ENCODE measurements around the gene OXGR1.

The OXGR1 gene

GRCh38 chr13:97011446-97012131 is 17.3 kb upstream of the OXGR1 start:
- no peak for DNase-seq
- in situ Hi-C loops (cut with HindIII; ENCODE audit: low pct_ligation_motif_present, low pct_unique_long_range_greater_than_20kb, low sequenced_read_pairs), result no loop called here

- no peak for DNase-seq
- in situ Hi-C loops (cut with HindIII; ENCODE audit: low pct_ligation_motif_present, low pct_unique_long_range_greater_than_20kb, low sequenced_read_pairs), result no loop called here
These were observed 14.4 kb upstream of the OXGR1 start for GRCh38 chr13:97008643-97009042.

- no peak for DNase-seq
- in situ Hi-C loops (cut with HindIII; ENCODE audit: low pct_ligation_motif_present, low pct_unique_long_range_greater_than_20kb, low sequenced_read_pairs), result no loop called here
These were observed 11.5 kb upstream of the OXGR1 start for GRCh38 chr13:97005625-97006262.

- in situ Hi-C loops (cut with HindIII; ENCODE audit: low pct_ligation_motif_present, low pct_unique_long_range_greater_than_20kb, low sequenced_read_pairs), result no loop called here
- no peak for DNase-seq
These were observed 10.6 kb upstream of the OXGR1 start for GRCh38 chr13:97004886-97005285.

GRCh38 chr13:97004096-97004876 is 10.0 kb upstream of the OXGR1 start:
- no peak for DNase-seq
- in situ Hi-C loops (cut with HindIII; ENCODE audit: low pct_ligation_motif_present, low pct_unique_long_range_greater_than_20kb, low sequenced_read_pairs), result no loop called here

- DNase-seq, result no peak
- in situ Hi-C loops (cut with HindIII; ENCODE audit: low pct_ligation_motif_present, low pct_unique_long_range_greater_than_20kb, low sequenced_read_pairs), result no loop called here
These were observed 8.8 kb upstream of the OXGR1 start for GRCh38 chr13:97003071-97003470.

- DNase-seq, result no peak
- in situ Hi-C loops (cut with HindIII; ENCODE audit: low pct_ligation_motif_present, low pct_unique_long_range_greater_than_20kb, low sequenced_read_pairs), result no loop called here
These were observed 8.3 kb upstream of the OXGR1 start for GRCh38 chr13:97002581-97002980.

- in situ Hi-C loops (cut with HindIII; ENCODE audit: low pct_ligation_motif_present, low pct_unique_long_range_greater_than_20kb, low sequenced_read_pairs), result no loop called here
- no peak for DNase-seq
These were observed 7.4 kb upstream of the OXGR1 start for GRCh38 chr13:97001636-97002035.

GRCh38 chr13:97000295-97000925 is 6.1 kb upstream of the OXGR1 start:
- in situ Hi-C loops (cut with HindIII; ENCODE audit: low pct_ligation_motif_present, low pct_unique_long_range_greater_than_20kb, low sequenced_read_pairs), result no loop called here
- no peak for DNase-seq

GRCh38 chr13:96999091-96999490 is 4.8 kb upstream of the OXGR1 start:
- in situ Hi-C loops (cut with HindIII; ENCODE audit: low pct_ligation_motif_present, low pct_unique_long_range_greater_than_20kb, low sequenced_read_pairs), result no loop called here
- DNase-seq, result no peak

GRCh38 chr13:96998051-96998450 is 3.8 kb upstream of the OXGR1 start:
- DNase-seq, result no peak
- in situ Hi-C loops (cut with HindIII; ENCODE audit: low pct_ligation_motif_present, low pct_unique_long_range_greater_than_20kb, low sequenced_read_pairs), result no loop called here

- DNase-seq, result no peak
- in situ Hi-C loops (cut with HindIII; ENCODE audit: low pct_ligation_motif_present, low pct_unique_long_range_greater_than_20kb, low sequenced_read_pairs), result no loop called here
These were observed 2.6 kb upstream of the OXGR1 start for GRCh38 chr13:96996886-96997285.

GRCh38 chr13:96996107-96996506 is 1.8 kb upstream of the OXGR1 start:
- no peak for DNase-seq
- in situ Hi-C loops (cut with HindIII; ENCODE audit: low pct_ligation_motif_present, low pct_unique_long_range_greater_than_20kb, low sequenced_read_pairs), result no loop called here

GRCh38 chr13:96994858-96995243 is 575 bp upstream of the OXGR1 start:
- in situ Hi-C loops (cut with HindIII; ENCODE audit: low pct_ligation_motif_present, low pct_unique_long_range_greater_than_20kb, low sequenced_read_pairs), result no loop called here
- DNase-seq, result no peak

GRCh38 chr13:96993634-96994016 is 651 bp downstream of the OXGR1 start:
- in situ Hi-C loops (cut with HindIII; ENCODE audit: low pct_ligation_motif_present, low pct_unique_long_range_greater_than_20kb, low sequenced_read_pairs), result no loop called here
- DNase-seq, result no peak

- DNase-seq, result no peak
- in situ Hi-C loops (cut with HindIII; ENCODE audit: low pct_ligation_motif_present, low pct_unique_long_range_greater_than_20kb, low sequenced_read_pairs), result no loop called here
These were observed 1.6 kb downstream of the OXGR1 start for GRCh38 chr13:96992633-96993032.

GRCh38 chr13:96991072-96991471 is 3.2 kb downstream of the OXGR1 start:
- in situ Hi-C loops (cut with HindIII; ENCODE audit: low pct_ligation_motif_present, low pct_unique_long_range_greater_than_20kb, low sequenced_read_pairs), result no loop called here
- no peak for DNase-seq

- no peak for DNase-seq
- in situ Hi-C loops (cut with HindIII; ENCODE audit: low pct_ligation_motif_present, low pct_unique_long_range_greater_than_20kb, low sequenced_read_pairs), result no loop called here
These were observed 5.8 kb downstream of the OXGR1 start for GRCh38 chr13:96988441-96988840.

GRCh38 chr13:96984051-96984508 is 10.2 kb downstream of the OXGR1 start:
- in situ Hi-C loops (cut with HindIII; ENCODE audit: low pct_ligation_motif_present, low pct_unique_long_range_greater_than_20kb, low sequenced_read_pairs), result no loop called here
- no peak for DNase-seq

All from ACHN (cell line).